SHP77 treated with DMSO at 0.1 percent for 48 hours (cell line): ENCODE data around the gene TUG1.

Experiments used
- DNase-seq: peaks from one replicate; lab custom pipeline; 2025; lab: John Stamatoyannopoulos, UW

Gene TUG1

DNA sequence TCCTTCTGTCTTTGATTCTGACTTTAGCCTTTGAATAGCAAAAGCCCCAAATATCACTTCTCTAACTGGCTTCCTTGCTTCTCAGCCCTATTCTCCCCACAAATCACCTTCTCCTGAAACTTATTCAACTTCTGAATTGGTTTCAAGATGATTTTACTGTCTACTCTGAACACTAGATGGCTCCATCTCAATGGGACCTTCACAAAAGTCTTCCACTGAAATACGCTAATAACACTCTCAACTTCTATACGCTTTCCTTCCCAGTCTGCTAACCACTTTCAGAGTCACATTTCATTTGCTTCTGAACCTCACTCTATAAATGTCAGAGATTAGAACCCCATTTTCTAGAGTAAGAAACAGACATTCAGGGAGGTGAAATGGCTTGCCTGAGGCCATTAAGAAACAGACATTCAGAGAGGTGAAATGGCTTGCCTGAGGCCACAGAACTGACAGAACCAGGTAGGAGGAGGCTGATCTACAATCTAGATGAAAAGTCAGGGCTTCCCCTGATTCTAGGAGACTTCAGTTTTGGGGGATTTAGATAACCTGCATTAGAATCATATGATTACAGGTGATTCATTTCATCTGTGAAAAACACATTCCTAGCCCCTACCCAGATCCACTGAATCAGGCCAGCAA is 21.1 kb upstream of the TUG1 start:
- DNase-seq = no peak

DNA sequence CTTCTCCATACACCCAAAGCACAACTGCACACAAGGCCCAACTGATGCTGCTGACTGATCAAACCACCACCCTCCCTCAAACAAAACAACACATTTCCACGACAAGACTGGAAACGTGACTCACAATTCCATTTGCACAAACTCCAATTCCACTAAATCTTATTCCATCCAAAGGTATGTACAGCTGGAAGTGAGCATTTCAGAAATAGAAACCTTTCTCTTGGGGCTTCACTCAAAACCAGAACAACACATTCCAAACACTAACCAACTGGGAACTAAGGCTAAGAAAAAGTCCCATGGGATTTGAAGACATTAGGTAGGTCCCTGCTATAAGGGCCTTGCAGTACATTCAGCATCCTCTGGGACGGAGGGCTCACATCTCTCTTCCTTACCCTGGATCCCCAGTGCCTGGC is 20.1 kb upstream of the TUG1 start:
- DNase-seq = no peak

DNA sequence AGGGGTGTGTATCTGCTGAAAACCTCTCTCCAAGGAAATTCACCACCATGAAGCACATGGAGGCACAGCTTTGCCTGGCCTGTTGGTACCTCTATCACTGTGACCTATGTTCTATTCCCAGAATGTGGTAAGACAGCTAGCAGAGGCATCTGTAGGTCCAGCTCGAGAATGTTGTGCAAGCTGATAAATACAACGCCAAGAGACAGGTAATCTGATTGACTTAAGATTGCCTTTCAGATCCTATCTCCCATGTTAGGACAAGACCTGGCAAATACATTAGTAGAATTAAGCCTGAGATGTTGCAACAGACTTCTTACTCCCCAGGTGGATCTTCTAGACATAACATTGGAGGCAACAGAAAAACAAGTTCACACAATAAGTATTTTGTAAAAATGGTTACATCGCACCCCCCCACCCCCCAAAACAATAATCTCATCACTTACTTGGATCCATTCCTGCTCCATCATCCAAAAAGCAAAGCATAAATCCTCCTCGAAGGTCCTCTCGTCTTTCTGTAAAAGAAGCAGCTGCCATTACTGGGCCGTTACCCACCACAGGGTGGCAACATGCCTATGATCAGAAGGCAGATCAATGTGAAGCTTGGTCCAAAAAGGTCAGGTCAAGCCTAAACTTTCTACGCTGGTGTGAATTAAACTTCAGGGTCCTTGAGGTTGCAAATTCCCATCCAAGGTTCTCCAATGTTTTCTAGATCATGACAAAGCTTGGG is 19.0 kb upstream of the TUG1 start:
- DNase-seq = no peak

DNA sequence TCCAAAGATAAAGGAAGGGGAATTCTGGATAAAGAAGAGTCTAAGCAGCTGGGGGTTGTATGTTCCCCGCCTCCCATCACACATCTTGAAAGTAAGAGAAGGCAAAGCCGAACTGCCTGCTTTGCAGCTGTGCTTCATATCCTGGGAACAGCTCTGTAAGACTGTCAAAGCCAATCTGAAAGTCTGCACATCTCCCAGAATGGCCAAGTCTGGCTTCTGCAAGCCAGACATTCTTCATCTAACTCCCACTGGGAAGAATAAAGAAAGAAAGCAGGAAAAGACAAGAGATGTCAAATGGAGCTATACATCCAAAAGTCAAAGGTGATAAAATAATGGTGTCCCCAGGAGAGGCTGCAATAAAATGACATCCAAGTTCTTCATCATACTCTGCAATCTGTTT is 15.9 kb upstream of the TUG1 start:
- no peak for DNase-seq

DNA sequence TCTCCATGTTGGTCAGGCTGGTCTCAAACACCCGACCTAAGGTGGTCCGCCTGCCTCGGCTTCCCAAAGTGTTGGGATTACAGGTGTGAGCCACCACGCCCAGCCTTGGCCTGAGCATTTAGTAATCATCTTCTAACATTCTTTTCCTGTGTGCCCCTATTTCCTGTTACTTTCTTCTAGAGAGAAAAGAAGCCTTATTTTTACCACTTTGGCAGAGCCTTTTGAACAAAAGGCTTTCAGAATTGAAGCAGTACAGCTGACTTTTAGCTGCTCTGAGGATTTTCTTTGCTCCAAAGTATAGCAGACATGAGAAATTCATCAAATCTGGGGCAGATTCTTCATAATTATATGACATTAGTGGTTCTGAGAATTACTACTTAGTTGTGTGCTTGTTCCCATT is 13.9 kb upstream of the TUG1 start:
- no peak for DNase-seq

DNA sequence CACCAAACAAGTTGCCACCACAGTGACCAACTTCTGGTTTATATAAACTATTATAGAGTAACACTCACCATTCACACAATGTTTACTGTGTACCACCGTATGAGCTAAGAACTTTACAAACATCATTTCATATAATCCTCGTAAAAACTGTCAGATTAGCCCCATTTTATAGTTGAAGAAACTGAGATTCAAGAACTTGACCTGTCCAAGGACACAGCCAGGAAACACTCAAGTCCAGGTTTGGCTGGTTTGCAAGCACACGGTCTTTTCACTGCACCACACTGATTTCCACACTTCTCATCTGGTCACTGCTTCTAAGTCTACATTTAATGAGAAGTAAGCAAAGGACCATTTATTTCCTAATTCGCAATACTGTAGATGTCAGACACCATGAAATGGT is 4.2 kb upstream of the TUG1 start:
- DNase-seq = no peak

DNA sequence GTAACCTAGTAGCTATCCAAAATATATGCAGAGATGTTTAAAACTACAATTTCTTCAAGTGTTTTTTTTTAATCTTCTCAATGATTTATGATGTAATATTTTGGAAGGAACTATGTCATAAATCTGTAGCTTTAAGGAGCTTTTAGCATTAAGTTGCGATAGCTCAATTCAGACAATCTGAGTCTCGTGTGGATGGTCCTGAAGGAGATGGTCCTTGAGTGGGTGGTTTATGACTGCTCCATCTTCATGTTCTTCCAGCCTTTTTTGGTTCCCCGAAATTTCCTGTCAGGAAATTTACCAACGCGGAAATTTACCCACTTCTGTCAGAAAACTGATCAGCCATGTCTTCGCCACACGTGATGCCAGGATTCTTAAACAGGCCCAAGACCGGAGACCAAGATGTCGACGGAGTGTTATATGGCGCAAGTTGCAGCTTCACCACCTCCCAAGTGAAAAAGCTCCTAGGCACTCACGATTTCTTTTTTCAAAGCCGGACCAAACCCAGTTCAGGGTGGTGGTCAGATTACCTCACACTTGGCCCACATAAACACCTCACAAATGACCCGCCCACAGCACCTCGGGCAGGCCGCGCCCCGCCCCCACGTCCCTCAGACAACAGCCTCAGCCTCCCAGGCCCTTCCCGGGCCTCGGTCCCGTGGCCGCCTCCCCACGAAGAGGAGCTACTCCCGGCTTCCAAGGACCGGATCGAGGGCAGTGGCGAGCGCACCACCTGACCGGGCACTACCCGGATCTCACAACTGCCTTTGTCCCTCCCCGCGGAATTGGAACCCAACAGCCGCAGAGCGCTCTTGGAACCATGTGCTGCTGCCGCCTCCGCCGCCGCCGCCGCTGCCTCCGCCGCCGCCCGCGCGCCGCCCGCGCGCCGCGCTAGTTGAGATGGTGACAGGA is 796 bp upstream of the TUG1 start, which contains the start of gene MORC2:
Gene MORC2, minus strand, starts transcription at position 760 of the 909 bp plus-strand sequence. CDS start 885 bp downstream, outside the sequence.
- DNase-seq = peak; percentile 46

DNA sequence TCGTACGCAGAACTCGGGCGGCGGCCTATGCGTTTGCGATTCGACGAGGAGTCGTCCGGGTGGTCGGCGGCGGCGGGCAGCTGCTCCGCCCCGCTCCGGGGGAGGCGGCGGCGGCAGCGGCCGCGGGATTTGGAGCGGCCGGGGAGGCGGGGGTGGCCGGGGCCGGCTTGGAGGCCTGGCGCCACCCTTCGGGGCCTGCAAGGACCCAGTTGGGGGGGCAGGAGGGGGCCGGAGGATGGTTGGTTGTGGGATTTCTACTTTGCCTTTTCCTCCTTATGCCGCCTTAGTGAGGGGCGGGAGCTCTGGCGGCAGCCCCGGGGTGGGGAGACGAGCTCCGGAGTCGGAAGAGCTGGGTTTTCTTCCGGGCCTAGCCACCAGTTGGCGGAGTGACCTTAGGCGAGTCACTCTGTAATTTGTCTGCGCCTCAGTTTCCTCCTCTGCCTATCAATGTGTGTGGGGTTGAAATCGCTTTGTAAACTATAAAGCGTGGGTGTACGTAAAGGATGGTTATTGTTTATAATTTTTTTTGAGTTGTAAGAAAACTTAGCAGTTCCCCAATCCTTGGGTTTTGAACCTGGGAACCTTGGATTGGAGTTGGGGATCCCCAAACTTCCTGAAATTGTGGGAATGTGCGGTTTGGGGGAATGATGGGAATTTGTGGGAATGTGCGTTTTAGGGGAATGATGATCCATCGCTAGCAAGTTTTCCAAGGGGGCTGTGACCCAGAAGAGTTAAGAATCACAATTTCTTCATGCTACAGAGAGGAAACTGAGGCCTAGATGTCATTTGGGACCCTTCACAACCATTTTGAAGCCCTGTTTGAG is 679 bp downstream of the TUG1 start:
- DNase-seq = no peak

DNA sequence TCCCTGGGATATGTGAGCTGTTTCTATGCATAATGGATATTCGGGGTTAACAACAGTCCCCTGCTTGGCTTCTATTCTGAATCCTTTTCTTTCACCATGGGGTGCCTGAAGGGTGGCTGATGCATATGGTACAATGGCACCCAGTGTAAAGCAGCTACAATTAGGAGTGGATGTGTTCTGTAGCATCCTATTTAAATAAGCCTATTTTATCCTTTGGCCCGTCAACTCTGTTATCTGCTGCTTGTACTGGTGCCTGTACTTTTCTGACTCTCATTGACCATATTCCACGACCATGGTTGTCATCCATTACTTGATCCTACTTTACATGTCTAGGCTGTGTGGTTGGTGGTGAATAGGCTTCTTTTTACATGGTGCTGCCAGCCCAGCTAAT is 1.3 kb downstream of the TUG1 start:
- no peak for DNase-seq

DNA sequence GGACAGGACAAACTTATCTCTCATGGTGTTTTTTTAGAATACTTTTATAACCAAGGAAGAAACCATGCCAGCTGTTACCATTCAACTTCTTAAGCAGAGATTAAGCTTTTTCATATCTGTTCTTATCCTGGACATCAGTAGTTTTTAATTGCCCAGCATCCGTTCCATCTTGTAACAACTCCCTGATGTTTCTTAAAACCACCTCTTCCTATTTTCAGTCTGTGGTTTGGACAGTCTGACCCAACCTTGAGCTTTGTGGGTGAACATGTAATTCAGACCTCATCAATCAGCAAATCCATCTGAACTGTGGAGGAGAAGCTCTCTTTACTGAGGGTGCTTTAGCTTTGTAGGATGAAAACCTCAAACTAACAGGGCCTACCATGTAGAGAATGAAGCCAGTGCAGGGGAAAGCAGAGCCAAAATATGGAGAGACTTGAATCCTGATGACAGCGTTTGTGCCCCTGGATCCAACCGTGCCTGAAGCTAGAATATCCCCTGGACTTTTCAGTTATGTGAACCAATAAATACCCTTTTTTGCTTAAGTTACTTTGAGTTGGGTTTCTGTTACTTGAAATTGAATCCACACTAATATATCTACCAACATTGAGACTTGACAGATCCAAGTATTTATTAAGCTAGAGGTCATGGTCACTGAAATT is 9.4 kb downstream of the TUG1 start:
- no peak for DNase-seq

DNA sequence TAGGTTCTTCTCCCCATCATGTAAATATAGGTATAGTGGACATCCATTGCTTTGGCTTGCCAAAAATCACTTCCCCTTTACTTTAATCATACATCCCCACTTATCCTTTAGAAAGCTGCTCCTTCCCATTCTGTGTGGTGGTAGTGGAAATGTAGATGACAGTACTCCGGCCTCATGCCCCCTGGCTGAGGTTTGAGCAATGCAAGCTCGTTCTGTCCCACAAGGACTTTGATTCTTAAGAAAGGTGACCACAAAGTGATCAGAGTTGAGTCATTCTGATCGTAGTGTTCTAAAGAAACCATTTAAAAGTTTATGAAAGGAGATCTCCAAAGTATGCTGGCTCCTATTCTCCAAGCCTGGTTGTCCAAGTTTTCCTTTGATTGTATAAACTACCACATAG is 10.9 kb downstream of the TUG1 start:
- DNase-seq = no peak

DNA sequence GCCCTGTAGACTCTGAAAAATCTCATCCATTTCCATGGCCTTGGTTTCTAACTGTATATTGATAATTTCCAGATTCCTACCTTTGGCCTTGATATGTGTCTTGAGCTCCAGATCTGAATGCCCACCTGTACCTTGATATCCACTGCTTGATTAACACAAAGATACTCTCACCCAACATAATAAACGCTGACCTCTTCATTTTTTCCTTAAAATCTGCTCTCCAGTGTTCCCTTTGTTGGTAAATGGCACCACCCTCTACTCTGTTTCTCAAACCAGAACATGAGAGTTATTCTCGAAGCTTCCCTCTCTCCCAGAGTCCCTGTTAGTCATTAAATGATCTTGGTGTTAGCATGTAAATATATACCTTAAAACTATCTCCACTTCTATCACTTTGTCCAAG is 13.4 kb downstream of the TUG1 start:
- DNase-seq = no peak

DNA sequence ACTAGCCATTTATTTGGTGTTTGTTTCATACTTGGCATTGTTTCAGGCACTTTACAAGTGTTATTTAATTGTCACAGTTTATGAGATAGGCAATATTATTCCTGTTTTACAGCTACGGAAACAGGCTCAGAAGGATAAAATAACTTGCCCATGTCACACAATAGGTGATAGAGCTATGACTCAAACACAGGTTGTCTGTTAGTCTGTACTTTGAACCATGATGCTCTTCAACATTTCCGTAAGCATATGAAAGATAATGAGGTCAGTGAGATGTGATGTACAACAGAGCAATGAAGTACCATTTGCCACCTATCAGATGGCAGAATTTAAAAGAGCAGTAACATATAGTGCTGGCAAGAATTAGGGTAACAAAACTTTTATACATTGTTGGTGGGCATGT is 15.3 kb downstream of the TUG1 start:
- no peak for DNase-seq

DNA sequence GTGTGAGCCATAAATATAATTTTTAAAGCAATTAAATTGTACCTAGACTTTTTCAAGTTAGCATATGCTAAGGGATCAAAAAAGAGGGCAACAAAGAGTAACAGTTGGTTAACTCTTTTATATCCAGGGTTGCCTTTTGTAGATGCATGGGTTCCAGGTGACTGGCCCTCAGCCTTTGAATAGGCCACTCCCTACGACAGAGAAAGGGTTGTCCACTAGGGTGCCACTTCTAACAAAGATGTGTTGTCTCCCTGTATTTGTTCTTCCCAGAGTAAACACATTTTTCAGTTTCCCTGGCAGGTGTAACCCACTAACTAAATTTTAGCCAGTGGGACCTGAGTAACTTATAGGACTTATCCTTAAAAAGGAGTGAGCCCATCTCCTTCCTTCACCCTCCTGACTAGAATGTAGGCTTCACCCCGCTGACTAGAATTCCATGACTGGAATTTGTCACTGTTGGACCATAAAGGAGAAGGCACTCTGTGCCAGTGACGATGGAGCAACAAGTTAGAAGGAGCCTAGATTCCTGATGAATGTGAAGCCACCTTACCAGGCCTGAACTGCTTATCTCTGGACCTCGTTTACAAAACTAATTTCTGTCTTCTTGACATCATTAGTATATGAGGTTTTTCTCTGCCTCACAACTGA is 16.6 kb downstream of the TUG1 start:
- no peak for DNase-seq

DNA sequence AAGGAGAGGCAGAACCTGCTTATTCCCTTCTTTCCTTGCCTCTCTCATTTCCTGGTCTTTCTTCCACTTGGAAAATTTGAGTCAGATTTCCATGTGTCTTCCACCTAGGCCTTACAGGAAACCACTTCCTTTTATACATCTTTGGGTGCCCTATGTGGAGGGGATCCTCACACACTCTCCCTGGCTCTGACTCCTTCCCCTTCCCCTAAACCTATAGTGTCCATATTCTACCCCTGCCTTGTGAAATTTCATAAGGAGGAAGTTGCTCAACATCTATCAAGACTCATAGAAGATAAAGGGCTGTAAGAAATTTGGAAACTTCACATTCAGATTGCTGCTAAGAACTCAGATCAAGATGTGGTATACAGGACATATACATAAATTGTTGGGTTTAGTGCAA is 20.4 kb downstream of the TUG1 start:
- no peak for DNase-seq

DNA sequence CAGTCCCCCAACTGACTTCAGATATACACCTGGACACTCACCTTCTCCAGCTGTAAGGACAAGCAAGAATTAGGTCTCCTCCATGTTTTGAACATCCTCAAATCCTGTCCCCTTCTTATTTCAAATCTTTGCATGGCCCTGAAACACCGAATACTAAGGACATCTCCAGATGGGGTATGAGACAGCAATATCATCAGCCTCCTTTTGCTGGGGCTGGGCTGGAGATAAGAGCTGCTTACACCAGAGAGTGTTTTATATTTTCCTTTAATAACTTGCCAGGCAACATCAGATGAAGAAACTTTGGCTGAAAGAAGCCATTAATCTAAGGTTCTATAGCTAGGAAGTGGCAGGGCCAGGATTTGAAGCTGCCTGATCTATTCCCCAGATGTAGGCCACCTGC is 21.6 kb downstream of the TUG1 start:
- no peak for DNase-seq

DNA sequence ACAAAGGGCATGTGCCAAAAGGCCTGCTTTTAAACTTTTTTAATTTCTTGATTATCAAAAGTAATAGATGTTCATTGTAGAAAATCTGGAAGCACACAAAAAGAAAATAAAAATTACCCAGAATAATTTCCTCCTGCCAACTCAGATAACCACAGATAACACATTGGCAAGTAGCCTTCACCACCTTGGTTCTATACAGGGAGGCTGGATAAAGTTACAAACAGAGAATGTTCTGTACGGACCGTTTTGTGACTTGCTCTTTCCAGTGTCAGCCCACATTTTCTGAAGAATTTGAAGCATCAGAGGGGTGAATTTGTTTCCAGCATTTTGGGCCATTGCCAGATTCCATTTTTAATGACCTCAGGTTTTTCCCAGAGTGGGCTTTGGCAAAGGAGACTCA is 23.5 kb downstream of the TUG1 start:
- DNase-seq = no peak

DNA sequence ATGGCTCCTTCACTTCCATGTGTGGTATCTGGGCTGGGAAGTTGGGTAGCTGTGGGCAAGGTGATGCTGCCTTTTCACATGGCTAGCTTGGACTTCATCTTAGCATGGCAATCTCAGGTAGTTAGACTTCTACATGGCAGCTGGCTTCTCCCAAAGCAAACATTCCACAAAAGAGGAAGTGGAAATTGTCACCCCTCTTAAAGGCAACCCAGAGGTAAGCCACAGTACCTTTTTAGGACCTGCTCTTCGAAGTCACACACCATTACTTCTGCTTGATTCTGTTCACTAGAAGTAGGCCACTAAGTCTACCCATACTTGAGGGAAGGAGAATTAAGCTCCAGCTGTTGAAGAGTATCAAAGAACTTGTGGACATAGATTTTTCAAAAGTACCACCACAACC is 25.9 kb downstream of the TUG1 start:
- no peak for DNase-seq

DNA sequence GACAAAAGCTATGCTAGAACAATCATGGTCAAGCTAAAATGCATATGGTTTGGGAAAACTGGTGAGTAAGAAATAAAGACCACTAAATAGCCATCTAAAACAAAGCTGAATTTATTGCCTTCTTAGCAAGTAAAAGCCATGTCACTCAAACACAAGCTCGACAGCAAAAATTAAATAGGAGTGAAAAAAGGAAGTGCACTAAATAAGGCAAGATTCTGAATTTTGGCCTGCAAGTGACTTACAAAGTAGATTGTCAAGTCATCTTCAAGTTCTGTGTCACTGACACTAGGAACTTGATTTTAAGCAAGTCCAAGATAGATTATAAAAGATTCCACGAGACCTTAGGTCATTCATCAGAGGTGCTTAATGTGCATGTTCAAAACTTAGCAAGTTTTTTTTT is 27.4 kb downstream of the TUG1 start:
- no peak for DNase-seq

DNA sequence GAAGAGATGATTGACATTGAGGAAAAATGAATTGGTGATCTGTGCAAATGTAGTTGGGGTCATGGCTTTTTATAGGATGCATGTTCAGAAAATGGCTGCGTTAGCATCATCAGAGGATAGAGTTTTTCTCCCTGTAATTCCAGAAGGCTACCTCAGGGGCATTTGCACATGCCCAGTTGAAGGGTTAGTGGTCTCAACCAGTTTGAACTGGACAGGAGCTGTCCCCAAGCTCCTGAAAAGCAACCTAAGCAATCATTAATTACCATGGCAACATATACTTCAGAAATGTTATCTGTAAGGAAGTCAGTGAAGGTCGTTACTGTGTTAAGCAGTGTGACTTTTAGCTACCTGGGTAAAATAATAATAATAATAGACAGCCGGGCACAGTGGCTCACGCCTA is 29.3 kb downstream of the TUG1 start:
- no peak for DNase-seq
